ENCODE measurements around the gene XPO6.
"Not testable (repeated sequence)": the region's sequence is repeated elsewhere in the genome, so short reads cannot be mapped to it uniquely, and the experiment has no call there.

Gene XPO6

GRCh38 chr16:28211758-28212531 lies at the start of gene XPO6:
TSS of gene XPO6 (minus strand) at chr16:28211965. CDS start at chr16:28211368, 597 bp downstream.
- in situ Hi-C loops (cut with HindIII; ENCODE audit: low sequenced_read_pairs): no loop called here

GRCh38 chr16:28260193-28260592 lies 48.4 kb upstream of the XPO6 start:
- in situ Hi-C loops (cut with HindIII; ENCODE audit: low sequenced_read_pairs): no loop called here

- in situ Hi-C loops (cut with HindIII; ENCODE audit: low sequenced_read_pairs): no loop called here
Measured at GRCh38 chr16:28259781-28260150, 48.0 kb upstream of the XPO6 start.

GRCh38 chr16:28259091-28259780 lies 47.5 kb upstream of the XPO6 start:
- in situ Hi-C loops (cut with HindIII; ENCODE audit: low sequenced_read_pairs): no loop called here

- in situ Hi-C loops (cut with HindIII; ENCODE audit: low sequenced_read_pairs): no loop called here
Measured at GRCh38 chr16:28258567-28258966, 46.8 kb upstream of the XPO6 start.

- in situ Hi-C loops (cut with HindIII; ENCODE audit: low sequenced_read_pairs): no loop called here
Measured at GRCh38 chr16:28257256-28257655, 45.5 kb upstream of the XPO6 start.

GRCh38 chr16:28255838-28256237 lies 44.1 kb upstream of the XPO6 start:
- in situ Hi-C loops (cut with HindIII; ENCODE audit: low sequenced_read_pairs): no loop called here

GRCh38 chr16:28254158-28254557 lies 42.4 kb upstream of the XPO6 start:
- in situ Hi-C loops (cut with HindIII; ENCODE audit: low sequenced_read_pairs): no loop called here

GRCh38 chr16:28250999-28251398 lies 39.2 kb upstream of the XPO6 start:
- in situ Hi-C loops (cut with HindIII; ENCODE audit: low sequenced_read_pairs): no loop called here

GRCh38 chr16:28249483-28249882 lies 37.7 kb upstream of the XPO6 start:
- in situ Hi-C loops (cut with HindIII; ENCODE audit: low sequenced_read_pairs): not testable (repeated sequence)

GRCh38 chr16:28241924-28242323 lies 30.2 kb upstream of the XPO6 start:
- in situ Hi-C loops (cut with HindIII; ENCODE audit: low sequenced_read_pairs): no loop called here

GRCh38 chr16:28237754-28238357 lies 26.1 kb upstream of the XPO6 start:
- in situ Hi-C loops (cut with HindIII; ENCODE audit: low sequenced_read_pairs): no loop called here

- in situ Hi-C loops (cut with HindIII; ENCODE audit: low sequenced_read_pairs): no loop called here
Measured at GRCh38 chr16:28231763-28232162, 20.0 kb upstream of the XPO6 start.

- in situ Hi-C loops (cut with HindIII; ENCODE audit: low sequenced_read_pairs): not testable (repeated sequence)
Measured at GRCh38 chr16:28223909-28224308, 12.1 kb upstream of the XPO6 start.

GRCh38 chr16:28219777-28220176 lies 8.0 kb upstream of the XPO6 start:
- in situ Hi-C loops (cut with HindIII; ENCODE audit: low sequenced_read_pairs): not testable (repeated sequence)

- in situ Hi-C loops (cut with HindIII; ENCODE audit: low sequenced_read_pairs): no loop called here
Measured at GRCh38 chr16:28219282-28219681, 7.5 kb upstream of the XPO6 start.

- in situ Hi-C loops (cut with HindIII; ENCODE audit: low sequenced_read_pairs): no loop called here
Measured at GRCh38 chr16:28218109-28218508, 6.3 kb upstream of the XPO6 start.

GRCh38 chr16:28217326-28217725 lies 5.6 kb upstream of the XPO6 start:
- in situ Hi-C loops (cut with HindIII; ENCODE audit: low sequenced_read_pairs): no loop called here

GRCh38 chr16:28213396-28213795 lies 1.6 kb upstream of the XPO6 start:
- in situ Hi-C loops (cut with HindIII; ENCODE audit: low sequenced_read_pairs): no loop called here

GRCh38 chr16:28212532-28212873 lies 738 bp upstream of the XPO6 start:
- in situ Hi-C loops (cut with HindIII; ENCODE audit: low sequenced_read_pairs): no loop called here

GRCh38 chr16:28210979-28211588 lies 681 bp downstream of the XPO6 start:
- in situ Hi-C loops (cut with HindIII; ENCODE audit: low sequenced_read_pairs): no loop called here

- in situ Hi-C loops (cut with HindIII; ENCODE audit: low sequenced_read_pairs): no loop called here
Measured at GRCh38 chr16:28210264-28210663, 1.5 kb downstream of the XPO6 start.

All from endothelial cell of hepatic sinusoid (primary cell).